ENCODE measurements around the gene ID4.

DNA sequence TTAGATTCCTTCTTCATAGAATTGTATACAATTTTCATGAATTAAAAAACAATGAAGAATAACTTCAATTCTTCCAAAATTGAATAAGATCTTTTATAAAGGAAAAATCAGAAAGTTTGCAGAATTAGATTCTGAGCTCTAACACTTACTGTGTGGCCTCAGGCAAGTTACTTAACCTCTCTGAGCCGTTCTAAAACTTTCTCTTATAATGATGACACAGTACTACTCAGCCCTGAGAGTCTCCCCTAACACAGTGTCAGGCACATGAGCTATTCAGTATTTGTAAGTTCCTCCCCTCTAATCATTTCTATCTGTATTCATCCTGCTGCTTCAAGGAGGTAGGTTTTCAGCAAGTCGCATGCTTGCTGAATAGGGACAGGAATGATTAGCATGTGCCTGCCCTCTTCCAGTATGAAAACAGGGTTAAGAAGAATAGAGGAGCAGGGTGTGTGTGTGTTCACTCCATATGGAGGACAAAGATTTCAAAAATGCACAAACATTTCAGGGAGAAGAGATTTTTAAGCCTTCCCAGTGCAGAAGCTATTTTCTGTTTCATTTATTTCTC lies 11.4 kb downstream of the ID4 start:
- TF ChIP-seq, protein P1, sequence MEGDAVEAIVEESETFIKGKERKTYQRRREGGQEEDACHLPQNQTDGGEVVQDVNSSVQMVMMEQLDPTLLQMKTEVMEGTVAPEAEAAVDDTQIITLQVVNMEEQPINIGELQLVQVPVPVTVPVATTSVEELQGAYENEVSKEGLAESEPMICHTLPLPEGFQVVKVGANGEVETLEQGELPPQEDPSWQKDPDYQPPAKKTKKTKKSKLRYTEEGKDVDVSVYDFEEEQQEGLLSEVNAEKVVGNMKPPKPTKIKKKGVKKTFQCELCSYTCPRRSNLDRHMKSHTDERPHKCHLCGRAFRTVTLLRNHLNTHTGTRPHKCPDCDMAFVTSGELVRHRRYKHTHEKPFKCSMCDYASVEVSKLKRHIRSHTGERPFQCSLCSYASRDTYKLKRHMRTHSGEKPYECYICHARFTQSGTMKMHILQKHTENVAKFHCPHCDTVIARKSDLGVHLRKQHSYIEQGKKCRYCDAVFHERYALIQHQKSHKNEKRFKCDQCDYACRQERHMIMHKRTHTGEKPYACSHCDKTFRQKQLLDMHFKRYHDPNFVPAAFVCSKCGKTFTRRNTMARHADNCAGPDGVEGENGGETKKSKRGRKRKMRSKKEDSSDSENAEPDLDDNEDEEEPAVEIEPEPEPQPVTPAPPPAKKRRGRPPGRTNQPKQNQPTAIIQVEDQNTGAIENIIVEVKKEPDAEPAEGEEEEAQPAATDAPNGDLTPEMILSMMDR (IDR thresholded peaks at IDR 0.05; ENCODE audit: low read depth, low read length, poor library complexity, severe bottlenecking): no peak
- TF ChIP-seq EZH2phosphoT487 (IDR thresholded peaks at IDR 0.05; ENCODE audit: borderline replicate concordance, low read length): no peak
